Stimulated activated CD8-positive, alpha-beta memory T cell treated with anti-CD3 and anti-CD28 coated beads, Interleukin-7, amount 100 ng/mL, for 48 hours (primary cell): ENCODE results near the gene SLC2A13.
"Not testable (repeated sequence)": the region's sequence is repeated elsewhere in the genome, so short reads cannot be mapped to it uniquely, and the experiment has no call there.

Experiments used
- DNase-seq, 2 donors: peaks; one replicate each; pipeline ENCODE4 v3.0.0-alpha.2; 2020; ENCODE audit warnings: low read depth in 1 of 2; ENCODE audit errors: extremely low read depth in 1 of 2

Gene SLC2A13

DNA sequence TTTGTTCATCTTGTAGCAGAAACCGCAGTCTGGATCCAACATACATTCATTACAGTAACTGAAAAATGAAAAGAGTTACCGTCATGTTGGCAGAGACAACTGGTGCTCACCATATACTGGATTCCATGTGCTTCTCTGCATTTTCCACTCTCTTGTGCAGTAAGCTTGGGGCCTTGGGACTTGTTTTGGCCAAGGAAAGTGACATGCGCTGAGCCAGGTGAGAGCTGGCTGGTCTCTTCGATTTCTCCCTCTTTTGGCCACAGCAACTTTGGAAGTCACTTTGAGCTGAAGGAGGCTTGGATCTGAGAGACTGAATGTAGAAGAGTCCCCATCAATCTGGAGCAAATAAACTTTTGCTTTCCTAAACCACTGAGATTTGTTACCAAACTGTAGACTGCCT lies 275.7 kb downstream of the SLC2A13 start:
- no peak for DNase-seq

- no peak for DNase-seq
Observed at GRCh38 chr12:39824505-39825212, 281.2 kb downstream of the SLC2A13 start.

DNA sequence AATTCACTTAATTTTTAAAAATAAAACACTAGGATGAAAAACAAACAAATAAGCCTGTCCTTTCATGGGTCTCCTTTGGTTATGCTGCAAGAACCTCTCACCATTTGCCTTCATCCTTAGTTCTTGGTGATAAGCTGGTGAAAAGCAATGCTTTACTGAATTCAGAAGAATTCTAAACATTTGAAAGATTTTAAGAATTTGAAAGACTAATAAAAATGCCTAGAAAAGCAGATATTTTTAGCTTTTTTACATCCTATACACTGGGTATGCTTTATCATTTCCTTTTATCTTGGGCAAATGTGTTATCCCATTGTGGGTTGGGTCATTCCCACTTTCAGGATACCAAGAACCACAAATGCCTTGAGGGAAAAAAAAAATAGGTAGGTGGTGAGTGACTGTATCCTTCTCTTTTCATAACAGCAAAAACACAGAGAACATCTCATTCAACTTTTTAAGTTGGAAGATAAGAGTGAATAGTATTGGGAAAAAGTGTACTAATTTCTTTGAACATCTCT lies 289.2 kb downstream of the SLC2A13 start:
- no peak for DNase-seq

DNA sequence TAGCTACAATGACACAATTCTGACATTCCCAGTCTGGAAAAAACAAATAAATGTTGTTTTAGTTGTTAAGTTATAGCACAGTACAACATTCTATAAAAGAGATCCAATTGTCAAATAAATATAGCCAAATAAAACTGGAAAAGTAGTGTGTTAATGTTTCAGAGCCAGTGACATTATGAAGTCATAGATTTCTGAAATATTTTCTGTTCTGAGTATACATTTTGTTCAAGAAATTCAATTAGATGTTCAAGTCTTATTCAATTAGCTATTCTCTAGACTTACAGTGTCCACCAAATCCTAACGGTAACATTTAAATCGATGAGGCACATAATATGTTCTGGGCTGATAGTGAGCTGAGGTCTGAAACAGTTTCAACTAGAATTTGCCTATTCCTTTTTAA lies 290.1 kb downstream of the SLC2A13 start:
- DNase-seq: no peak

GRCh38 chr12:39814626-39815025 lies 291.3 kb downstream of the SLC2A13 start:
- no peak for DNase-seq

DNA sequence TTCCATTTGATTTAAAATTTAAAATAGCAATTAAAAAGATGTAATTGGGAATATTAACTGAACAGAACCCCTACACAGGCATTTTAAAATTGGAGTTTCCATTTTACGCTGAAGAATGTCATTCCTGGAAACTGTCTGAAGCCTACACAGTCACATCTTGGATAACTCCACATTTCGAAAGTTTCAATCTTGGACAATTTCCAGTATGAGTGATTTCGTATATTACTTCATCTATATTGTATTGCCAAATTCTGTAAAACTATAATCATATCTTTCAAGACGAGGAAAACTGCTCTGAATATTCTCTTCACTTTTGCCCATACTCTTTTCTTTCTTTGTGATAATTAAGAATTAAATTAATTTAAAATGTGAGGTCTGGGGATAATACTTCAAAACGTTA lies 292.1 kb downstream of the SLC2A13 start:
- DNase-seq: no peak

GRCh38 chr12:39812456-39812855 lies 293.4 kb downstream of the SLC2A13 start:
- DNase-seq: not testable (repeated sequence)

DNA sequence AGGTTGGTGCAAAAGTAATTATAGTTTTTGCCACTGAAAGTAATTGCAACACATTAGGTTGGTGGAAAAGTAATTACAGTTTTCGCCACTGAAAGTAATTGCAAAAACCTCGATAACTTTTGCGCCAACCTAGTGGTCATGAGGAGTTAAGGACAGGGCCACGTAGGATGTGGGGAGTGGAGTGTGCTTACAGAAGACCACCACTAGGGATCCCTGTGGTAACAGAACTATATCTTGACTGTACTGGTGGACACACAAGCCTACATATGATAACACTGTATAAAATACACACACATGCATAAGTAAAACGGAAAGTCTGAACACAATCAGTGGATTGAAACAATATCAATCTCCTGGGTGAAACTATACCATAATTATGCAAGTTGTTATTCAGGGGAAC lies 298.8 kb downstream of the SLC2A13 start:
- DNase-seq: no peak

DNA sequence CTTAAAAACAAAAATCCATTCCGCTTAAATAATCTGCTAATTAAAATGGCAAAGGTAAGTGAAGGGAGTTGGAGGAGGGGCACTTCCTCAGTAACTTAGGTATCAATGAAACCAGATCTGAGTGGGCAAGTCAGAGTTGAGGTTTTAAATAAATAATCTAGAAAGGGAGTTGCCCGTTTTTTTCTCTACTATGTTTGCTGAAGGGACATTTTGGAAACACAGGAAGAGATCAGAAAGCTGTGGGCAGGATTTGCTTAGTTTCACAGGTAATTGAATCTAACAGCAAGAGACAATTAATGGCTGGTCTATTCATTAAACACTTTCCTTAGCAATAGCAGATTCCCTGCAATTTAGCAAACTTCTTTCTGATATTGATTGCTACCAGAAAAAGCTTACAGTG lies 300.2 kb downstream of the SLC2A13 start:
- no peak for DNase-seq

DNA sequence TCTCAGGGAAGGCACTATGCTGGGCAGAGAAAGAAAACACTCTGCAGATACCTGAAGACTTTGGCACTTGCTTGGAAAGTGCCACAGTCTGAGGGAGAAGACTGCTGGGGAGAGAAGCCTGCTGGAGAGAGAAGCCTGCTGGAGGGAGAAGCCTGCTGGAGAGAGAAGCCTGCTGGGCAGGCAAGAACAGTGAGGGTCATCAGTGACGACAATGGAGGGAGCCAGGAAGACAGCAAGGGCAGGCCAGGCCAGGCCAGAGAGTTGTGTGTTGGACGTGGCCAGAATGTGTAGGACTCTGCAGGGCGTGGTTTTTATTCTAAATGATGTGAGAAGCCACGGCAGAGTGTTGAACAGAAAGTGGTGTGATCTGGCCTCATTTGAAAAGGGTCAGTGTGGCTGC lies 301.0 kb downstream of the SLC2A13 start:
- DNase-seq: no peak

DNA sequence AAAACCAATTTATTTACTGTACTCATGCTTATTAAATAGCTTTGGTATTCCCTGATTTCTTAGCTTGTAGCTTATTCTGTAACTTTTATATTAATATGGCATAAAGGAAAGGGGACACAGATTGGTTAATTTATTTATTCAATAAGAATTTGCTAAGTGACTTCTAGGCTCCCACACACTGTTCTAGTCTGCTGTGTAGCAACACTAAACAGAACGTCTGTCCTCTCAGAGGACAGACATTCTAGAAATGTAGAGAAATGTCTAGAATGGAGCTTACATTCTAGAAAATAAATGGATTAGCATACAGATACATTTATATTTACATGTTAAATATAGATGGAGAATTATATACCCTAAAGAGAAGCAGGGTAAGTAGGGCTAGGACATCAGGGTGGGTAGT lies 301.4 kb downstream of the SLC2A13 start:
- DNase-seq: no peak

GRCh38 chr12:39803151-39803550 lies 302.7 kb downstream of the SLC2A13 start:
- no peak for DNase-seq

DNA sequence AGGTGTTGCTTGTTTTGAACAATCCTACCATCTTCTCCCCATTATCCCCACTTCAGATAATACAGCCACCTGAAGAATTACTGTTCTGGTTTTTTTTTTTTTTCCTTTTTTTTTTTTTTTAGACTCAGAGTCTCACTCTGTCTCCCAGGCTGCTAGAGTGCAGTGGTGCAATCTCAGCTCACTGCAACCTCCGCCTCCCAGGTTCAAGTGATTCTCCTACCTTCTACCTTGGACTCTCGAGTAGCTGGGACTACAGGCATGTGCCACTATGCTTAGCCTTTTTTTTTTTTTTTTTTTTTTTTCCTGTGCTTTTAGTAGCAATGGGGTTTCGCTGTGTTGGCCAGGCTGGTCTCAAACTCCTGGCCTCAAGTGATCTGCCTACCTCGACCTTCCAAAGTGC lies 306.9 kb downstream of the SLC2A13 start:
- no peak for DNase-seq

DNA sequence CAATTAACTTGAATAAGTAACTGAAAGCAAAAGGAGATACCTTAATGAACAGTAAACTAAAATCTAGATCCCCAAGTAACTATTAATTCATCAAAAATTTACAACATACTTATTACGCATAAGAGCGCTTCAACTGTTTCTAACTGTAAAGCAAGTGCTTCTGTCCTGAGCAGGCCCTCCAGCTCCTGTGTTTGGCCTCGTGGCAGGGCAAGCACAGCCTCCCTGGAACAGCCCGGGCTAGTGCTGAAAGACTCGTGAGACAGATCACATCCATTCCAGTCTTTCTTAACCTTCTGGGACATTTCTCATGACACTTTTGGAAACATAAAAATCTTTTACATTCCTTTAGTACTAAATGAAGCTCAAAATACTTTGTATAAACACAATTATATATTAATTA lies 307.5 kb downstream of the SLC2A13 start:
- no peak for DNase-seq

DNA sequence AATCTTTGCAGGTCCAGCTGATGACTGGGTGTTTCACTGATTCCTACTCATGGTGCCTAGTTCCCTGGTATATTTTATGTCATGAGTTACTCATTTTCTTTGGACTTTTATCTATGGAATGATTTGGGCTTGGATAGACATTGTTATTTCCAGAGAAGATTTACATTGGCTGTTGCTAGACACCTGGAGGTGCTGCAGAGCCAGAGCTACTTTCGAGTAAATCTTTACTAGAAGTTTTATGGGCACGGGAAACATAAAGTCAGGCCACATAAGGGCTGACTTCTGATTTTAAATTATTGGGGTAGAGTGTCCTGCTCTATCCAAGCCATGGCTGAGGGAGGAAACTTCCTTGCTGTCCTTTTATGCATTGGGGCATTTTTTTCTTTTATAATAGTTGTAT lies 310.4 kb downstream of the SLC2A13 start:
- DNase-seq: no peak

DNA sequence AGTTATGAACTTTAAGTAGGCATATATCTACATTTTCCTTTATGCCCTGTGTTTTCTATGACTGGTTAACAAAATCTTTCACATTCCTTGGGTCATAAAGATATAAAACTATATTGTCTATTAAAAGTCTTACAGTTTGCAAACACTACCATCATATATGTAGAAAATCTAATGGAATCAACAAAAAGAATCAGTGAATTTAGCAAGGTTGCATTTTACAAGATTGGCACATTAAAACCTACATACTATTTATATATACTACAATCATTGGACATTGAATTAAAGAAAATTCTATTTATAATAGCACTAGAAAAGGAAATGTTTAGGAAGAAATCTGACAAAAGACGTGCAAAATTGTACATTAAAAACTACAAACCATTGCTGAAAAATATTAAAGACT lies 312.9 kb downstream of the SLC2A13 start:
- DNase-seq: no peak

- no peak for DNase-seq
Observed at GRCh38 chr12:39788239-39788638, 317.6 kb downstream of the SLC2A13 start.

DNA sequence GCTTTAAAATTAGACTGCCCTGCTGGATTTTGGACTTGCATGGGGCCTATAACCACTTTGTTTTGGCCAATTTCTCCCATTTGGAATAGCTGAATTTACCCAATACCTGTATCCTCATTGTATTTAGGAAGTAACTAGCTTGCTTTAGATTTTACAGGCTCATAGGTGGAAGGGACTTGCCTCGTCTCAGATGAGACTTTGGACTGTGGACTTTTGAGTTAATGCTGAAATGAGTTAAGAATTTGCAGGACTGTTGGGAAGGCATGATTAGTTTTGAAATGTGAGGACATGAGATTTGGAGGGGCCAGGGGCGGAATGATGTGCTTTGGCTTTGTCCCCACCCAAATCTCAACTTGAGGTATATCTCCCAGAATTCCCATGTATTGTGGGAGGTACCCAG lies 320.1 kb downstream of the SLC2A13 start:
- DNase-seq: not testable (repeated sequence)

DNA sequence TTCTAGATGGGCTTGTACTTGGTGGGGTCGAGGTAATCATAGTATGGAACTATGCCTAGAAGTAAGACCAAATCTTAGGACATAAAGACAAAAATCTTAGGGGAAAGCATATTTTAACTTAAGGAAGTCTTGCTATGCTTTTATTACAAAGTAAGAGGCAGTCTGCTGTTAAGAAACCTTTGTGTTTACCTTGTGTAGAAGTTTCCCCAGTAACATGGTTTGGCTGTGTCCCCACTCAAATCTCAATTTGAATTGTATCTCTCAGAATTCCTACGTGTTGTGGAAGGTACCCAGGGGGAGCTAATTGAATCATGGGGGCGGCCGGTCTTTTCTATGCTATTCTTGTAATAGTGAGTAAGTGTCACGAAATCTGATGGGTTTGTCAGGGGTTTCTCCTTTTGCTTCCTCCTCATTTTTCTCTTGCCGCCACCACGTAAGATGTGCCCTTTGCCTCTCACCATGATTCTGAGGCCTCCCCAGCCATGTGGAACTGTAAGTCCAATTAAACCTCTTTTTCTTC lies 323.8 kb downstream of the SLC2A13 start:
- DNase-seq: no peak

- DNase-seq: no peak
Observed at GRCh38 chr12:39780913-39781446, 324.9 kb downstream of the SLC2A13 start.

GRCh38 chr12:39780411-39780912 lies 325.4 kb downstream of the SLC2A13 start:
- DNase-seq: no peak

DNA sequence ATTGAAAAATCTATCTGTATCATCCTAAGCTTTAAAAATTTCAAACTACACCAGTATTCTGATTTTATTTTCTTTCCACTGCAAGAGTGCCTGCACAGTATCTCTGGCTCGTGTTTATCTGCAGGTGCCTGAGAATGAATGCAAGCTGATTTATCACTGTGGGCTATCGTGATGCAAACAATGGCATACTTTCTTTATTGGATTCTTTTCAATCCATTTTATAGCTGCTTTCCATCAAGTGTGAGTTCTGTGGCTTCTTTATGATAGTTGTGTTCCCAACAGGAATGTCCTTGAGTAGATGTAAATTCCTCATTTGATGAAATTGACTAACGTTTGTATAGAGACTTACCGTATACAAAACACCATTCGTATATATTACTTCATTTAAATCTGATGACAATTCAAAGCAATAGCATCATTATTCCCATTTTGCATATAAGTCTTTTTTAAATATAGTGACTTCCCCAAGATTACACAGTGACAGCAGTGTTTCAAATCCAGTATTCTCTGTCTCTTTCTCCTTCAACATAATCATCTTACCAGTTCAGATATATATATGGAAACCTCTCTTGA lies 326.0 kb downstream of the SLC2A13 start:
- no peak for DNase-seq
